GM12874 (cell line): Measurements from ENCODE around the gene RIC8B.

Source experiments
- TF ChIP-seq, protein P1 (sequence below): IDR thresholded peaks from 2 replicates; pipeline ENCODE4 v1.5.1; 2011; ENCODE audit warnings: low read depth, mild to moderate bottlenecking, control low read depth, low read length, moderate library complexity; ENCODE audit not compliant: insufficient read depth

RIC8B gene

DNA sequence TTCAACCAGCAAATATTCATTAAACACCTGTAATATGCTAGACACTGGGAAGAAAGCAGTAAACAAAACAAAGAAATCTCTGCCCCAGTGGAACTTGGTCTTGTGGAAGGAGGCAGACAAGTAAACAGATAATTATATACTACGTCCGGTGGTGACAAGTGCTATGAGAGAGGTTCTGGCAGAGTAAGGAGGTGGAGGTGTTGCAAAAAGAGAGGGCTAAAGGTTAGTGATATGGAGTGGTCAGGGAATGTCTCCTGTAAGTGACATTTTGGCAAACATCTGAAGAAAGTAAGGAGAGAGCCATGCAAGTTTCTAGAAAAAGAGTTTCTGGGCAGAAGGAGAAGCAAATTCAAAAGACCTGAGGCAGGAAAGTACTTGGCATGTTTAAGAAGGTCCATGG lies 73.4 kb downstream of the RIC8B start:
- TF ChIP-seq, protein P1, sequence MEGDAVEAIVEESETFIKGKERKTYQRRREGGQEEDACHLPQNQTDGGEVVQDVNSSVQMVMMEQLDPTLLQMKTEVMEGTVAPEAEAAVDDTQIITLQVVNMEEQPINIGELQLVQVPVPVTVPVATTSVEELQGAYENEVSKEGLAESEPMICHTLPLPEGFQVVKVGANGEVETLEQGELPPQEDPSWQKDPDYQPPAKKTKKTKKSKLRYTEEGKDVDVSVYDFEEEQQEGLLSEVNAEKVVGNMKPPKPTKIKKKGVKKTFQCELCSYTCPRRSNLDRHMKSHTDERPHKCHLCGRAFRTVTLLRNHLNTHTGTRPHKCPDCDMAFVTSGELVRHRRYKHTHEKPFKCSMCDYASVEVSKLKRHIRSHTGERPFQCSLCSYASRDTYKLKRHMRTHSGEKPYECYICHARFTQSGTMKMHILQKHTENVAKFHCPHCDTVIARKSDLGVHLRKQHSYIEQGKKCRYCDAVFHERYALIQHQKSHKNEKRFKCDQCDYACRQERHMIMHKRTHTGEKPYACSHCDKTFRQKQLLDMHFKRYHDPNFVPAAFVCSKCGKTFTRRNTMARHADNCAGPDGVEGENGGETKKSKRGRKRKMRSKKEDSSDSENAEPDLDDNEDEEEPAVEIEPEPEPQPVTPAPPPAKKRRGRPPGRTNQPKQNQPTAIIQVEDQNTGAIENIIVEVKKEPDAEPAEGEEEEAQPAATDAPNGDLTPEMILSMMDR, result no peak

DNA sequence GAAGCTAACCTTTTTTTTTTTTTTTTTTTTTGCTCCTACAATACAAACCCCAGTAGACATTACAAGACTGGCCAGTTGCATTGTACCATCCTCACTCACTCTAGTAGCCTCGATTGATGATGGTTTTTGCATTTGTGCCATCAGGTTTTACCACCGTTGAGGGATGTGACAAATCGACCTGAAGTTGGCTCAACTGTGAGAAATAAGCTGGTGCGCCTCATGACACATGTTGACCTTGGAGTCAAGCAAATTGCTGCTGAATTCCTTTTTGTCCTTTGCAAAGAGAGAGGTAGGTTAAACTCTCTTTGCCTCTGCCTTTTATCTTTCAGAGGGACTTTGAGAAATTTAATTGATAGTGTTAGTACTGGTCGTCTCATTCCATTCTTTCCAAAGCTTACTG lies 76.8 kb downstream of the RIC8B start:
- TF ChIP-seq, protein P1, result no peak

DNA sequence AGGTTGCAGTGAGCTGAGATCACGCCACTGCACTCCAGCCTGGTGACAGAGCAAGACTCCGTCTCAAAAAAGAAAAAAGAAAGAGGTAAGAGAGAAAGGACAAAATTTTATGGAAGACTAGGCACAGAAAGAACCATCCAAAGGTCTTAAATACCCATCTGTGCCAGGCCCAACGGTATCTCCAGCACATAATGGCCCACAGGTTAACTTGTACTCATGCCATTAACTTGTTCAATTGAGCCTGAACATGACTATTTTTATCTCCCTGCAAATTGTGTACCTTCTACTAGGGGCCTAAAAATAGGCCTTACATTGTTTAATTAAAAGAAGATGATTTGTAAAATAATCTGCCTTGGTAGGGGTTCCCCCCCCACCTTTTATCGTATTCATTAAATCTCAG lies 80.2 kb downstream of the RIC8B start:
- TF ChIP-seq, protein P1, result no peak

DNA sequence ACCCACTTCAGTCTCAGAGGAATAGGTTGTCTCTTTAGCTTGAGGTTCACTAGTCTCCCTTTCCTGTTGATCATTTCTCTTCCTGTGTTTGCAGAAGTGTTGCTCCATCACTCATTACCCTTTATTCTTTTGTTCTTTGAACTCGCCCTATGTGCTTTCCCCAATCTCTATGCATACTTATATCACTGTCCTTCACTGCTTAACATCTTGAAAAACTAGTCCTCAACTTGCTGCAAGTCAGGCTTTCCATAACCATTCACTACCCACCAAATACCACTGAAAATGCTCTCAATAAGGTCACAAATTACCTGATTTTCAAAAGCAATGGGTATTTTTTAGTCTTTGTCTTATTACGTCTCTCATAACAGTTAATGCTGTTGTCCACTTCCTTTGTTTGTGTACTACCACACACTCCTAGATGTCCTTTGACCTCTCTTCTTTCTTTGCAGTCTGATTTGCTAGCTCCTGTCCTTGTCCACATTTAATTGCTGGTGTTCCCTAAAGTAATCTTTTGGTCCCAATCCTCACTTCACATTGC lies 80.8 kb downstream of the RIC8B start:
- TF ChIP-seq, protein P1, result no peak

DNA sequence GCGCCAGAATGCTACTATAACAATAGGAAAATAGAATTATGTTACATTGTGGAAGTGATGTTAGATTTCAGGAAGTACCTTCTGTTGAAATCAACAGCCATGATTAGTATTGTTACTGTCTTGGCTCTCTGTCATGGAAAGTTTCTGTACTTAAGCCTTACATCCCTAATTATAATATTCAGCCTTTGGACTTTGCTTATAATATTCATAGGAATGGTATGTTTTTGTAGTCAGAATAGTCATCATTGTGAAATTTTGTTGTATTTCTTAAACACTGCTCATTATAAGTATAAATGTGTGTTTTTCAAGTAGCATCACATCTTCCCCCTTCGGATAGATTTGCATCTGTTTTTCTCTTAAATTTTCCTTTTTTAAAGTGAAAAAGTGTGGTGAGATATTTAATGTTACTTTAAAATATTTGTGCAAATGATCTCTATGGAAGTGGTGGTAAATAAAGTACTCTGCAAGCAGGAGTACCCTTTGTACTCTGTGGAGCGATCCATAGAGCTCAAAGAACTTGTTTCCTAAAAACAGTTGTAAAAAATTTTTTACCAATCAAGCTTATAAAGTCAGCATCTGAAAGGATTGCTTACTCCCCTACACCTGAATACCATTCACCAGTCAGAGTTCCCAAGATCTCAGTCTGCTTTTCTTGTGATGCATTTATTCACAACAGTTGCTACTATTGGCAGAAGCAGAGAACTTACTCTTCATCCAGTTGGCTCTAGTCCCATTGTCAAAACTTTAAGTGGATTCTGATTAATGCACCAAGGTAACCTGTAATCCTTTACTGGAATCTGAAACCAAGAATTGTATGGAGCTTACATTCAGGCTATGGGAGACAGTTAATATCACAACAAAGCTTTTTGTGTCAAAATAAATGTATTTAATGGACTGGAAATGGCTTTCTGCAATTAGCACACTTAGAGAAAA lies 87.8 kb downstream of the RIC8B start:
- TF ChIP-seq, protein P1, result no peak

DNA sequence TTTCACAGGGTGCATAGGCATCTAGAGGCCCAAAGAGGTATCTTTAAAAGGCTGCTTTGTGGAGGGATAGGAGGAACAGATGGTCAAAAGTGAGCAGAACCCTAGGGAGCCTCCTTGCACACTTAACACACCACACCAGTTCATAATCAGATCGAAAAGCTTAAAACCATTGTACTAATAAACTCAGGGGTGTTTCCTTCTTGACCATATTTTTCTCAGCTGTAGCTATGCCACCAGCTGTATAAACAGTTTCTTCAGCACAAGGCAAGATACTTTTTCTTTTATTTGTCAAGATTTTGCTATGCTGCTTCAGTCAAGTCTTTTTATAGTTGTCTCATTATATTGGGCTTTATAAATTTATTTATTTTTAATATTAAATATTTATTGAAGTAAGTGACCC lies 88.7 kb downstream of the RIC8B start:
- TF ChIP-seq, protein P1, result no peak

DNA sequence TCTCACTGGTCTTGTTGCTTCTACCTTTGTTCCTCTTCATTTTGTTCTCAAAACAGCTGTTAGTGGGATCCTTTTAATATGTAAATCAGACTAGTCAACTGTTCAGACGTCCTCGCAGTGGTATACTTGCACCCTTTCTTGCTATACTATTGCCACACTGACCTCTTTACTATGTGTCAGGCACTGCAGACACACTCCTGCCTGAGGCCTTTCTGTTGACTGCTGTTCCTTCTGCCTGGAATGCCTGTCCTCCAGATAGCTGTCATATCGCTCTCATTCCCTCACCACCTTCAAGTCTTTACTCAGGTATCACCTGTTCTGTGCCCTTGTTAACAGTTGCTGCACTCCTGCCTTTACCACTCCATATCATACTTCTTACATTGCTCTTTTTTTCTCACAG lies 91.2 kb downstream of the RIC8B start:
- TF ChIP-seq, protein P1, result no peak
